Stomach (tissue), 4 donors: ENCODE measurements around the gene CTNNA1.

Experiments
- EP300 ChIP-seq: sonication (generic); formaldehyde crosslinking; IDR thresholded peaks from one replicate; pipeline ENCODE4 v1.6.1; 2017; ENCODE audit warnings: antibody characterized with exemption
- POLR2A ChIP-seq, 4 donors: fragments of 450-650 bp; IDR thresholded peaks; one replicate each; pipeline ENCODE4 v1.6.1; 2016; ENCODE audit warnings: antibody characterized with exemption in 4 of 4, control low read depth in 2 of 4, mild to moderate bottlenecking in 1 of 4, moderate library complexity in 1 of 4
- POLR2AphosphoS5 ChIP-seq, 3 donors: sonication (generic); formaldehyde crosslinking; IDR thresholded peaks; one replicate each; pipeline ENCODE4 v1.6.1; 2016; ENCODE audit warnings: antibody characterized with exemption in 3 of 3
- TF ChIP-seq, protein P1 (sequence below), 7 experiments: fragments of 450-650 bp in 4 of 7; fragments of 200-600 bp in 3 of 7; sonication (generic) in 3 of 7; IDR thresholded peaks; one replicate each; pipeline ENCODE4 v1.5.1; 2016 to 2019; ENCODE audit warnings: antibody characterized with exemption in 7 of 7, control low read depth in 2 of 7, mild to moderate bottlenecking in 1 of 7

DNA sequence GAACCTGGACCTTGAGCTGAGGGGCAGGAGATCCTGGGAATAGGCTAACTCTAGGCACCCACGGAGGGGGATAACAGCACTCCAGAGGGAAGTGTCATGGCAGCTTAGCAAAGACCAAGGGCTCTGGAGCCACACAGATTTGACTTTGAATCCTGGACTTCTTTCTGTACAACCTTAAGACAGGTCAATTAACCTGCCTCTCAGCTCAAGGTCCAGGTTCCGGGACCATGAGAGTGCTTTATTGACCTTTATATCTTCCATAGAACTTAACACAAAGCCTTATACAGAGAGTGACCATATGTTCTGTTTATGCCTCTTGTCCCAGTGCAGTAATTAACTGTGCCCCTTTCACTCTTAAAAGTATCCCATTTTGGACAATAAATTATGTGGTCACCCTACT lies 212.4 kb downstream of the CTNNA1 start:
- TF ChIP-seq, protein P1, sequence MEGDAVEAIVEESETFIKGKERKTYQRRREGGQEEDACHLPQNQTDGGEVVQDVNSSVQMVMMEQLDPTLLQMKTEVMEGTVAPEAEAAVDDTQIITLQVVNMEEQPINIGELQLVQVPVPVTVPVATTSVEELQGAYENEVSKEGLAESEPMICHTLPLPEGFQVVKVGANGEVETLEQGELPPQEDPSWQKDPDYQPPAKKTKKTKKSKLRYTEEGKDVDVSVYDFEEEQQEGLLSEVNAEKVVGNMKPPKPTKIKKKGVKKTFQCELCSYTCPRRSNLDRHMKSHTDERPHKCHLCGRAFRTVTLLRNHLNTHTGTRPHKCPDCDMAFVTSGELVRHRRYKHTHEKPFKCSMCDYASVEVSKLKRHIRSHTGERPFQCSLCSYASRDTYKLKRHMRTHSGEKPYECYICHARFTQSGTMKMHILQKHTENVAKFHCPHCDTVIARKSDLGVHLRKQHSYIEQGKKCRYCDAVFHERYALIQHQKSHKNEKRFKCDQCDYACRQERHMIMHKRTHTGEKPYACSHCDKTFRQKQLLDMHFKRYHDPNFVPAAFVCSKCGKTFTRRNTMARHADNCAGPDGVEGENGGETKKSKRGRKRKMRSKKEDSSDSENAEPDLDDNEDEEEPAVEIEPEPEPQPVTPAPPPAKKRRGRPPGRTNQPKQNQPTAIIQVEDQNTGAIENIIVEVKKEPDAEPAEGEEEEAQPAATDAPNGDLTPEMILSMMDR (IDR thresholded peaks at IDR 0.05): no peak
- TF ChIP-seq POLR2A (IDR thresholded peaks at IDR 0.05) (no peak), EP300 (no peak), POLR2AphosphoS5 (IDR thresholded peaks at IDR 0.05) (no peak)
